ENCODE measurements around the gene ADSS1. TPM values are rescaled to one million over a fixed set of nuclear protein-coding genes. Genes with fewer than 3 reads are reported as not detected.

The ADSS1 gene
- total and polyA plus RNA-seq, 2 donors (not counting 1 experiment from before 2014, with no cell fraction given): 2.2 to 3.5 TPM

GRCh38 chr14:104756477-104757237, 32.6 kb downstream of the ADSS1 start:
- DNase-seq (ENCODE audit: low read depth in 2 of 2): no peak
- Histone ChIP-seq H3K9me3 (ENCODE audit: control insufficient read depth, insufficient read depth, low read depth, low read length) (no peaks in the 10 kb centered on the region), H3K36me3 (ENCODE audit: control insufficient read depth, insufficient read depth, low read length) (peaks cover 29% of the 10 kb centered on the region), H3K4me2 (ENCODE audit: extremely low read depth, insufficient read depth, low read length) (no peak overlapping the region), H4K20me1 (ENCODE audit: control insufficient read depth, extremely low read depth, insufficient read depth, low read length) (no peaks in the 10 kb centered on the region), H3K27me3 (ENCODE audit: control insufficient read depth, insufficient read depth, low read length) (no peaks in the 10 kb centered on the region), H2AFZ (ENCODE audit: low read length) (no peak overlapping the region), H3K9ac (ENCODE audit: insufficient read depth, low read length) (no peak overlapping the region), H3K4me1 (ENCODE audit: control insufficient read depth, extremely low read depth, insufficient read depth, low read length) (peaks cover 8% of the 10 kb centered on the region), H3K27ac (ENCODE audit: insufficient read depth, low read length) (no peak overlapping the region), H3K79me2 (ENCODE audit: control insufficient read depth, insufficient read depth, low read length) (peaks cover 43% of the 10 kb centered on the region), H3K4me3 (replicated peaks in 1 of 4; ENCODE audit: control extremely low read depth in 1 of 4, insufficient read depth in 1 of 4, low read depth in 3 of 4, low read length in 4 of 4) (no peak overlapping the region)
- TF ChIP-seq CTCF (conservative IDR thresholded peaks at IDR 0.05 in 1 of 2, IDR thresholded peaks at IDR 0.05 in 1 of 2; ENCODE audit: low read depth in 1 of 2, low read length in 2 of 2) (no peak), EZH2 (IDR thresholded peaks at IDR 0.05; ENCODE audit: low read length, missing control alignments) (no peak)

- H3K9me3 ChIP-seq (ENCODE audit: control insufficient read depth, insufficient read depth, low read depth, low read length): no peaks in the 10 kb centered on the region
- no peak overlapping the region for H2AFZ ChIP-seq (ENCODE audit: low read length)
- H3K4me2 ChIP-seq (ENCODE audit: extremely low read depth, insufficient read depth, low read length): no peak overlapping the region
- no peaks in the 10 kb centered on the region for H3K27me3 ChIP-seq (ENCODE audit: control insufficient read depth, insufficient read depth, low read length)
- H3K79me2 ChIP-seq (ENCODE audit: control insufficient read depth, insufficient read depth, low read length): peaks cover 43% of the 10 kb centered on the region
- H3K9ac ChIP-seq (ENCODE audit: insufficient read depth, low read length): no peak overlapping the region
- DNase-seq (ENCODE audit: low read depth in 2 of 2): no peak
- H3K4me3 ChIP-seq (replicated peaks in 1 of 4; ENCODE audit: control extremely low read depth in 1 of 4, insufficient read depth in 1 of 4, low read depth in 3 of 4, low read length in 4 of 4): no peak overlapping the region
- no peaks in the 10 kb centered on the region for H4K20me1 ChIP-seq (ENCODE audit: control insufficient read depth, extremely low read depth, insufficient read depth, low read length)
- TF ChIP-seq CTCF (conservative IDR thresholded peaks at IDR 0.05 in 1 of 2, IDR thresholded peaks at IDR 0.05 in 1 of 2; ENCODE audit: low read depth in 1 of 2, low read length in 2 of 2) (no peak), EZH2 (IDR thresholded peaks at IDR 0.05; ENCODE audit: low read length, missing control alignments) (no peak)
- H3K27ac ChIP-seq (ENCODE audit: insufficient read depth, low read length): no peak overlapping the region
- H3K4me1 ChIP-seq (ENCODE audit: control insufficient read depth, extremely low read depth, insufficient read depth, low read length): peaks cover 8% of the 10 kb centered on the region
- peaks cover 29% of the 10 kb centered on the region for H3K36me3 ChIP-seq (ENCODE audit: control insufficient read depth, insufficient read depth, low read length)
These were observed 33.2 kb downstream of the ADSS1 start for GRCh38 chr14:104757238-104757585.

GRCh38 chr14:104757681-104758392, 33.8 kb downstream of the ADSS1 start:
- Histone ChIP-seq H3K9ac (ENCODE audit: insufficient read depth, low read length) (no peak overlapping the region), H2AFZ (ENCODE audit: low read length) (no peak overlapping the region), H3K27ac (ENCODE audit: insufficient read depth, low read length) (no peak overlapping the region), H3K4me1 (ENCODE audit: control insufficient read depth, extremely low read depth, insufficient read depth, low read length) (peaks cover 8% of the 10 kb centered on the region), H4K20me1 (ENCODE audit: control insufficient read depth, extremely low read depth, insufficient read depth, low read length) (no peaks in the 10 kb centered on the region), H3K4me2 (ENCODE audit: extremely low read depth, insufficient read depth, low read length) (no peak overlapping the region), H3K79me2 (ENCODE audit: control insufficient read depth, insufficient read depth, low read length) (peaks cover 43% of the 10 kb centered on the region), H3K36me3 (ENCODE audit: control insufficient read depth, insufficient read depth, low read length) (peaks cover 29% of the 10 kb centered on the region), H3K9me3 (ENCODE audit: control insufficient read depth, insufficient read depth, low read depth, low read length) (no peaks in the 10 kb centered on the region), H3K27me3 (ENCODE audit: control insufficient read depth, insufficient read depth, low read length) (no peaks in the 10 kb centered on the region), H3K4me3 (replicated peaks in 1 of 4; ENCODE audit: control extremely low read depth in 1 of 4, insufficient read depth in 1 of 4, low read depth in 3 of 4, low read length in 4 of 4) (no peak overlapping the region)
- no peak for TF ChIP-seq EZH2 (IDR thresholded peaks at IDR 0.05; ENCODE audit: low read length, missing control alignments)
- TF ChIP-seq CTCF (conservative IDR thresholded peaks at IDR 0.05 in 1 of 2, IDR thresholded peaks at IDR 0.05 in 1 of 2; ENCODE audit: low read depth in 1 of 2, low read length in 2 of 2): no peak
- no peak for DNase-seq (ENCODE audit: low read depth in 2 of 2)

Data from fibroblast of lung (primary cell).